ENCODE data around the gene LMF1. TPM values are rescaled to one million over a fixed set of nuclear protein-coding genes. Genes with fewer than 3 reads are reported as not detected.

Gene LMF1
- polyA plus RNA-seq, 6 donors from 2014 or later = 8.2 to 19.6 (median 13.2) TPM

DNA sequence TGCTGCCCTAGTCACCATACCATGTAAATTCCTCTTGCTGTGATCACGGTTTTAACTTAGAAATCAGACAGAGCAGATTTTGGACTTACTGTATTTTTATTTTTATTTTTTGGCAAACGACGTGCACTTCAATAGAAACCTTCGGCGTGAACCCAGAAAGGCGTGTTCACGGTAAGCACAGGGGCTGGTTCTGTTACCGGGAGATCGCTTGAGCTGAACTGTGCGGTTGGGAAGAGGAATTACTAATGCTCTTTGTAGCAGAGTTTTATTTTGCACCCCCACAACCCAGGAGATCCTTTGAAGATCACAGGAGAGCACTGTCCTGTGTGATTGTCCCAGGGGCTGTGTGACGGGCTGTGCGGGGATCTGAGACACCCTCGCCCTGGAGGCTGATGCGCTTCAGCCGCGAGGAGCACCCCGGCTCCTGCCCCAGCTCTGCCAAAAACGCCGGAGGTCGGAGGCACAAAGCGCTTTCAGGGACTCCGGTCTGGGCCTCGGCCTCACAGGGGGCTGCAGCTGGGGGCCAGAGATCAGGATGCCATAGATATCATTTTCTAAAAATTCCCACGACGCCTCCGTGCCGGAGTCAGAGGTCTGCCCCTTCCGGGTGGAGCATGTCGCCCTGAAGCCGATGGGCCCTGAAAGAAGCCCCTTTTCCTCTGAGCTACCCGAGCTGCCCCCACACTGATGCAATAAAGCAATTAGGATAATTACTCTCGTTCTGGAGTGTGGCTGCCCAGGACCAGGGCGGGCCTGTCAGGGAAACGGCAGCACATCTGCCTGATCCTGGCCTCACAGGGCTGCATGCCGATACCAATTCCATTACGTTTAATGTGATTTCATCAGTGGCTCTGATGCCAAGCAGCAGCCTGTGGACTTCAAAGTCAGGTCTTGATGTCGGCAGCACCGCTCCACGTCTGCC is 71.8 kb downstream of the LMF1 start:
- peak overlapping the region in 1 of 6 donors; percentile 87 for H3K27ac Mint-ChIP-seq

DNA sequence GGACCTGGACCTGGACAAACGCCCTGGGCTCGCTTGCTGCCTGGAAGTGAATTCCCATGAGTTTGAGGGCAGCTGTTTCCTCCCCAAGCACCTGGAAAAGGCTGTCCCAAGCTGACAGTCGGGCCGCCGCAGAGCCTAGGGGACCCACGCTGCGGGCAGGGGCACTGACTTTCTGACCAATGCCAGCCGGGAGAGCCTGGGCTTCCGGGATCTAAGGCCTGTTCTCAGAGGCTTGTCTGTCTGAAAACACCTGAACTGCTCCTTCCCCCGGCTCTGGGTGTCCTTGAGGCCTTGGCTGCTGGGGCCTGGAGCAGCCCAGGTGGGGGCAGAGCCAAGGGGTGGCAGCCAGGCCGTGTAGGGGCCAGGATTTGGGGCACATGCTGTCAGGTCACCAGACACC is 72.6 kb downstream of the LMF1 start:
- Mint-ChIP-seq H3K27ac (peak overlapping the region in 1 of 6 donors; percentile 69), H3K4me1 (no peaks in the 10 kb centered on the region), H3K27me3 (no peaks in the 10 kb centered on the region), H3K9me3 (no peaks in the 10 kb centered on the region), H3K36me3 (no peaks in the 10 kb centered on the region), H3K4me3 (no peak overlapping the region)
- ATAC-seq (ENCODE audit: low read depth in 2 of 2) (no peak), DNase-seq (no peak)

More for the DNA sequence above, 71.8 kb downstream of the LMF1 start:
- DNase-seq = no peak
- no peak overlapping the region for H3K4me3 Mint-ChIP-seq
- ATAC-seq (ENCODE audit: low read depth in 2 of 2) = no peak
- H3K27me3 Mint-ChIP-seq = no peaks in the 10 kb centered on the region
- H3K9me3 Mint-ChIP-seq = no peaks in the 10 kb centered on the region
- H3K36me3 Mint-ChIP-seq = no peaks in the 10 kb centered on the region
- no peaks in the 10 kb centered on the region for H3K4me1 Mint-ChIP-seq

DNA sequence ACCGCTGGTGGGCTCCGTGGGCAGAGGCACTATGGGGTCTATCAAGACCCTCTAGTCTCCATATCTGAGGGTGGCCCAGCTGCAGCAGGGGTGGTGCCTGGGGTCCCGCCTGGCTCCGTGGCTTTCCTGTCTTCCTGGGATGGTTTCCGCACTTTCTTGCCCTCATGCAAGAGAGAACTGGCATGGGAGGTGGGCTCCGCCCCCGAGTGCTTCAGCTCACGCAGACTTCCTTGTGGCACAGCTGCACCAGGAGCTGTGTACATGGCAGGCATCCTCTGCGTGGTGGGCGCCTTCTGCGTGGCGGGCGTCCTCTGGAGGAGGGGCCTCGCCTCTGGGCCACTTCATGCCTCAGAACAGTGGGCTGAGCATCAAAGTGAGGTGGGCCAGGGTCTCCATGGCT is 73.1 kb downstream of the LMF1 start:
- Mint-ChIP-seq H3K36me3 (no peaks in the 10 kb centered on the region), H3K9me3 (no peaks in the 10 kb centered on the region), H3K4me3 (no peak overlapping the region), H3K27ac (peak overlapping the region in 1 of 6 donors; percentile 4), H3K27me3 (no peaks in the 10 kb centered on the region), H3K4me1 (no peaks in the 10 kb centered on the region)
- ATAC-seq (ENCODE audit: low read depth in 2 of 2) (no peak), DNase-seq (no peak)

DNA sequence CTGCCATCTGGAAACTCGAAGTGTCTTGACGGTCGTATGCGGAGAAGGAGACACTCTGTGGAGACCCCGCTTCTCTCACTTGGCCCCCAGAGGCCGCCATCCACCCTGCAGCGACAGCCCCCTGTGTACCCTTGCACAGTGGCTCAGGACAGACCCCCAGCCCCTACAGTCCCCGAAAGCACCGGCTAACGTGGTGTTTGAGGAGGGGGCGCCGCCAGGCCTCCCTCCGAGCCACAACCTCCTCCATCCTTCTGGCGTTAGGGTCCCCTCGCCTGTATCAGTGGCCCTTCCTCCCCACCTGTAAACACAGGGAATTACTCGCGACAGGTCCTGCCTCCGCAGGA is 73.6 kb downstream of the LMF1 start:
- no peaks in the 10 kb centered on the region for H3K9me3 Mint-ChIP-seq
- H3K27ac Mint-ChIP-seq = no peak overlapping the region
- DNase-seq (no peak), ATAC-seq (ENCODE audit: low read depth in 2 of 2) (no peak)
- H3K4me1 Mint-ChIP-seq = no peaks in the 10 kb centered on the region
- H3K4me3 Mint-ChIP-seq = no peak overlapping the region
- H3K27me3 Mint-ChIP-seq = no peaks in the 10 kb centered on the region
- no peaks in the 10 kb centered on the region for H3K36me3 Mint-ChIP-seq

DNA sequence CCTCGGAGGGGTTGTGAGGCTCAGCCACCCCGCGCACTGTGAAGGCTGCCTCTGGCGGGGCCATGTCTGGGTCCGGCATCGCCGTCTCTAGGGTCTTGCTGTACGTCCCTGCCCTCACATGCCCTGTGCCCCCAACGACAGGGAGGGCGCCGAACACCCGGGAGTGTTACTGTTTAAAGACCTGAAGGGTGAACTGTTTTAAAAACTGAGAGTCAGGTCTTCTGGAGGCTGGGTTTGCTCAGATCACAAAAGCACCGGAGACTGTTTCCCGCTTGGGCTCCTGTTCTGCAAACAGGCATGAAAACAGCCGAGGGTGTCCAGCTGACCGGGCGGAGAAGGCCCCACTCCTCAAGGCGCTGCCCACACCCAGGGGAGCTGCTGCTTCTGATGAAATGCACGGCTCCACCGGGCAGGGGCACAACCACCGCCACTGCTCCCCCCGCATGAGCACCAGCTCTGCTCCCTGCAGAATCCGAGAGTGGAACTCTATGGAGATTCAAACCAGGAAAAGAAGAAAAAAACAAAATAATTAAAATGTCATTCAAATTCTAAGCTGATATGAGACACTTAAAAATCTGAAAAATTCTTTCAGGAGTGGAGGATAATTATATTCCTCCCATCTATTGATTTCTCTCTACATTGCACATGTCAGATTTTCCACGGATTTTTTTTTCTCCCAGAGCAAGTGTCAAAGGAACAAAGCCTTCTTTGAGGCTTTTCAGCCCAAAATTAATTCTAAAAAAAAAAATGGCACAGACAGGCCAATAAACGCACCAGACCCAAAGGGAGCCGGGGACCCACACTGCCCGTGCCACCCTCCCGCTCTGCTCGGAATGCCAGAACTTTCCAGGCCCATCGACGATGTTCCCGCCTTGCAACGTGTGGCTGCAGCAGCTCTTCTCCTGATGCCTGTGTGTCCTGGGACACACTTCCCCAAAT is 74.3 kb downstream of the LMF1 start:
- no peaks in the 10 kb centered on the region for H3K4me1 Mint-ChIP-seq
- no peaks in the 10 kb centered on the region for H3K27me3 Mint-ChIP-seq
- no peak overlapping the region for H3K27ac Mint-ChIP-seq
- H3K4me3 Mint-ChIP-seq = no peak overlapping the region
- no peaks in the 10 kb centered on the region for H3K9me3 Mint-ChIP-seq
- ATAC-seq (ENCODE audit: low read depth in 2 of 2) = no peak
- no peaks in the 10 kb centered on the region for H3K36me3 Mint-ChIP-seq
- DNase-seq = no peak

DNA sequence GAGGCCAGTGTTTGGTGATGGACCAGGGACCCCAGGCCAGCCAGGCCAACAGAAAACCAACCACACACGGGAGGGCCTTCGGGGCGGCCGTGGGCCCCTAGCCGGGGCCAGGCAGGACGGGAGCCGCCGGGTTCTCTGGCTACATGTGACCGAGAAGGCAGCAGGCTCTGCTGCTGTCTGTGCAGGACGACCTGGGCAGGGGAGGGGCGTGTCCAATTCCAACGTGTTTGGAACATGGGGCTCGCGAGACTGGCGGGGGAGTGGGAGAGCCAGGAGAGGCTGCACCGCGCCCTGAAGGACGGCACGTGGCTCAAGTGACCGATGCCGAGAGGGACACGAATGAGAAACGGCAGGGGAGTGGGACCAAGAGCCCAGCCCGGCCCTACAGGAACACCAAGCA is 75.4 kb downstream of the LMF1 start:
- DNase-seq = no peak
- ATAC-seq (ENCODE audit: low read depth in 2 of 2) = no peak
- no peak overlapping the region for H3K4me3 Mint-ChIP-seq
- no peaks in the 10 kb centered on the region for H3K9me3 Mint-ChIP-seq
- no peaks in the 10 kb centered on the region for H3K27me3 Mint-ChIP-seq
- H3K36me3 Mint-ChIP-seq = no peaks in the 10 kb centered on the region
- no peak overlapping the region for H3K27ac Mint-ChIP-seq
- H3K4me1 Mint-ChIP-seq = no peaks in the 10 kb centered on the region

DNA sequence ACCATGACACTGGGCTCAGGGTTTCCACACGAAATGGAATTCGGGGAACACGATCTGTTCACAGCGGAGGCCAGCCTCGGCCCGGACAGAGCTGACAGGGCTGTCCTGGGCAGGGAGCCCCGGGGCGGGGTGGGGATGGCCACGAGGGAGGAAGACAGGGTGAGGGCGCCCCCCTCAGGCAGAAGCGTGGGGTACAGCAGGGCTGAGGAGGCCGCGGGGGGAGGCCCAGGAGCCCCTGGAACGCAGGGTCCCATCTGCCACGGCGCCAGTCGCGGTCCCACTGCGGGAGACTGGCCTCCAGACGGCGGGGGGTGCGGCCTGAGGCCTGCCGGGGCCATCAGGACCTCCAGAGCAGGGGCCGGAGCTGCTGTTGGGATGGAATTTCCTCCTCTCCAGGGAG is 75.9 kb downstream of the LMF1 start:
- H3K4me1 Mint-ChIP-seq = no peaks in the 10 kb centered on the region
- no peak for DNase-seq
- no peak overlapping the region for H3K27ac Mint-ChIP-seq
- H3K4me3 Mint-ChIP-seq = no peak overlapping the region
- no peaks in the 10 kb centered on the region for H3K9me3 Mint-ChIP-seq
- no peak for ATAC-seq (ENCODE audit: low read depth in 2 of 2)
- no peaks in the 10 kb centered on the region for H3K27me3 Mint-ChIP-seq
- H3K36me3 Mint-ChIP-seq = no peaks in the 10 kb centered on the region

- no peaks in the 10 kb centered on the region for H3K36me3 Mint-ChIP-seq
- H3K27ac Mint-ChIP-seq = no peak overlapping the region
- no peaks in the 10 kb centered on the region for H3K9me3 Mint-ChIP-seq
- no peaks in the 10 kb centered on the region for H3K27me3 Mint-ChIP-seq
- H3K4me1 Mint-ChIP-seq = no peaks in the 10 kb centered on the region
- ATAC-seq (ENCODE audit: low read depth in 2 of 2) (no peak), DNase-seq (no peak)
- H3K4me3 Mint-ChIP-seq = no peak overlapping the region
These were observed 76.6 kb downstream of the LMF1 start for GRCh38 chr16:894136-894535.

DNA sequence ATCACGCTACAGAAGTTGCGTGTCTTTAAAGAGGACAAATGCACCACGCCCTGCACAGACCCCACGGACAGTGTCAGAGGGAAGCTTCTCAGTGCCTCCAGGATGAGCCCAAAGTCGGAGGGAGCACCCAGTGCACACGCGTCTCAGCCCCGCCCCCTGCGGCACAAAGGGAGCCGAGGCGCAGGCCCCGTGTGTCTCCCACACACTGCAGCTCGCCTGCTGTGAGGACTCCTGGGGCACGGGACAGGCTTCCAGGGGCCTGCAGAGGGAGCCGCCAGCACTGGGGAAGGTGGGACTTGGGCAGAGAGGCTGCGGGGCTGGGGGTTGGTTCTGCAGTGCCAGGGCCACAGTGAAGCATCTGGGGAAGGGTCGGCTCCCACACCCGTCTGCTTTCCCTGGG is 77.4 kb downstream of the LMF1 start:
- no peak for DNase-seq
- no peak for ATAC-seq (ENCODE audit: low read depth in 2 of 2)
- Mint-ChIP-seq H3K4me3 (no peak overlapping the region), H3K27me3 (no peaks in the 10 kb centered on the region), H3K36me3 (no peaks in the 10 kb centered on the region), H3K9me3 (no peaks in the 10 kb centered on the region), H3K4me1 (no peaks in the 10 kb centered on the region), H3K27ac (no peak overlapping the region)

DNA sequence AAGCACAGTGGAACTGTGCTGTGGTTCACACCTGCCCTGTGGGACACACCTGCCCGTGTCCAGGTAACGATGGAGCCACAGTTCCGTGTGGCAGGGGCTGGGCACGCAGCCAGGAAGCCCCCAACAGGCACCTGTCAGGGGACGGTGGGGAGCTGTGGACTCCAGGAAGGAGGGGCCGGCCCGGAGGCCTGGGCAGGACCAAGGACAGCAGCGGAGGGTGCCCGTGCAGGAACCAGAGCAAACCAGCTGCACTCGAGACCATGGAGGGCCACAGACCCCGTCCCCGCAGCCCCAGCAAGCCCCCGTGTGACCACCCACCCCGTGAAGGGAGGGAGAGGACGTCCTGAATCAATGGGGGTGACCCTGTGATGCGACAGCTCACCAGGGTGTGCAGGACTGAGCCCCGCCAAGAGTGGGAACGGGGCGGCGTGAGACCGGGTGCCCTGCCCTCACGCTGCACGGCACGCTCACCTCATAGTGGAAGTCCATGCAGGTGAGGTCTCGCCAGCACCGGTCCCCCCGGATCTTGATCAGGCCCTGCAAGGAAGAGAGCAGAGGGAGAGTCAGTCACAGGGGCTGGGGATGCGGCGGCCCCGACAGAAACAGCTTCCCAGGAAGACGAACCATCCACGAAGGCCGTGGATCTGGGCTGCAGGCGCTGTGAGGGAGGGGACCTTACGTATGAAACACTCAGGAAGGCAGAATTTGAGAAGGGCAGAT is 78.1 kb downstream of the LMF1 start:
- Mint-ChIP-seq H3K9me3 (no peaks in the 10 kb centered on the region), H3K4me1 (no peaks in the 10 kb centered on the region), H3K27ac (no peak overlapping the region), H3K27me3 (no peaks in the 10 kb centered on the region), H3K36me3 (no peaks in the 10 kb centered on the region), H3K4me3 (no peak overlapping the region)
- DNase-seq (no peak), ATAC-seq (ENCODE audit: low read depth in 2 of 2) (no peak)

GRCh38 chr16:892006-892405 is 78.8 kb downstream of the LMF1 start:
- Mint-ChIP-seq H3K27ac (no peak overlapping the region), H3K36me3 (no peaks in the 10 kb centered on the region), H3K4me3 (no peak overlapping the region), H3K27me3 (no peaks in the 10 kb centered on the region), H3K4me1 (no peaks in the 10 kb centered on the region), H3K9me3 (no peaks in the 10 kb centered on the region)
- DNase-seq (no peak), ATAC-seq (ENCODE audit: low read depth in 2 of 2) (no peak)

- DNase-seq (no peak), ATAC-seq (ENCODE audit: low read depth in 2 of 2) (no peak)
- H3K9me3 Mint-ChIP-seq = peaks cover 0 to 2% (median 0%) of the 10 kb centered on the region in 7 donors
- H3K4me3 Mint-ChIP-seq = no peak overlapping the region
- no peaks in the 10 kb centered on the region for H3K27me3 Mint-ChIP-seq
- H3K36me3 Mint-ChIP-seq = no peaks in the 10 kb centered on the region
- H3K27ac Mint-ChIP-seq = no peak overlapping the region
- no peaks in the 10 kb centered on the region for H3K4me1 Mint-ChIP-seq
These were observed 79.4 kb downstream of the LMF1 start for GRCh38 chr16:891353-891740.

GRCh38 chr16:890716-891352 is 80.0 kb downstream of the LMF1 start:
- Mint-ChIP-seq H3K9me3 (peaks cover 0 to 2% (median 0%) of the 10 kb centered on the region in 7 donors), H3K4me1 (no peaks in the 10 kb centered on the region)

More at GRCh38 chr16:890716-891352, 80.0 kb downstream of the LMF1 start:
- H3K36me3 Mint-ChIP-seq = no peaks in the 10 kb centered on the region
- H3K4me3 Mint-ChIP-seq = no peak overlapping the region
- DNase-seq (no peak), ATAC-seq (ENCODE audit: low read depth in 2 of 2) (no peak)
- H3K27me3 Mint-ChIP-seq = no peaks in the 10 kb centered on the region
- no peak overlapping the region for H3K27ac Mint-ChIP-seq
